GM04504 (cell line): Measurements from ENCODE around the gene ABCF1.

Experiments
- DNase-seq: peaks from one replicate; pipeline ENCODE4 v3.0.0-alpha.2; 2012; ENCODE audit warnings: low read depth

Gene ABCF1

GRCh38 chr6:30626484-30627366 is 55.5 kb downstream of the ABCF1 start, which contains the start of gene ATAT1:
Gene ATAT1, plus strand, starts transcription at chr6:30626874.
- no peak for DNase-seq

- no peak for DNase-seq
Measured at GRCh38 chr6:30635834-30636233, 64.6 kb downstream of the ABCF1 start.

- DNase-seq = no peak
Measured at GRCh38 chr6:30640481-30640880, 69.2 kb downstream of the ABCF1 start.

GRCh38 chr6:30641048-30641447 is 69.8 kb downstream of the ABCF1 start:
- no peak for DNase-seq
